H7 (cell line): ENCODE results near the gene C22orf23. TPM values are rescaled to one million over a fixed set of nuclear protein-coding genes. Genes with fewer than 3 reads are reported as not detected.
"Not testable (repeated sequence)": the region's sequence is repeated elsewhere in the genome, so short reads cannot be mapped to it uniquely, and the experiment has no call there.

Experiments used
- DNase-seq: peaks from one replicate; pipeline ENCODE4 v3.0.0; 2012
- H3K27me3 ChIP-seq: 2 replicates; pipeline ENCODE4 v1.6.0; 2011; ENCODE audit warnings: mild to moderate bottlenecking, low read length; ENCODE audit not compliant: control insufficient read depth, insufficient read depth
- H3K36me3 ChIP-seq: replicated peaks from 2 replicates; pipeline ENCODE4 v1.5.1; 2011; ENCODE audit warnings: low read length; ENCODE audit not compliant: control insufficient read depth, insufficient read depth
- H3K4me3 ChIP-seq: 2 replicates; pipeline ENCODE4 v1.5.1; 2011; ENCODE audit warnings: low read depth, mild to moderate bottlenecking, control low read depth, low read length, moderate library complexity; ENCODE audit not compliant: insufficient read depth
- total RNA-seq: library from RNA; depleted of rRNA; stranded (reverse); fragments of >200 nt; shearing (Covaris generic); gene quantifications from 2 replicates; pipeline ENCODE4 v1.2.3, GENCODE V29; 2014

C22orf23 gene
- total RNA-seq, 1 experiment from 2014 or later, result 0.28 TPM

DNA sequence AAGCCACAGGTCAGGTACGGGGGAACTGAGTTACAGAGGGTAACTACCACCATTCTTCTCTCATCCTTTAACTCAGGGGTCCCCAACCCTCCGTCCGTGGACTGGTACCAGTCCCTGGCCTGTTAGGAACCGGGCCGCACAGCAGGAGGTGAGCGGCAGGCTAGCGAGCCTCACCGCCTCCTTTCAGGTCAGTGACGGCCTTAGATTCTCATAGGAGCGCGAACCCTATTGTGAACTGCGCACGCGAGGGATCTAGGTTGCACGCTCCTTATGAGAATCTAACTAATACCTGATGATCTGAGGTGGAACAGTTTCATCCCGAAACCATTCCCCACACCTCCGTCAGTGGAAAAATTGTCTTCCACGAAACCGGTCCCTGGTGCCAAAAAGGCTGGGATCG lies 772 bp downstream of the C22orf23 start:
- Histone ChIP-seq H3K4me3 (peak overlapping the region; percentile 96), H3K27me3 (peaks cover 10% of the 10 kb centered on the region; the same call in 1 of the 2 replicates), H3K36me3 (peaks cover 10% of the 10 kb centered on the region)
- peak; percentile 49 for DNase-seq

- peak; percentile 72 for DNase-seq
- Histone ChIP-seq H3K36me3 (no peaks in the 10 kb centered on the region), H3K27me3 (peaks cover 10% of the 10 kb centered on the region; the same call in 1 of the 2 replicates), H3K4me3 (no peak overlapping the region)
Observed at GRCh38 chr22:37951305-37951704, 2.1 kb downstream of the C22orf23 start.

DNA sequence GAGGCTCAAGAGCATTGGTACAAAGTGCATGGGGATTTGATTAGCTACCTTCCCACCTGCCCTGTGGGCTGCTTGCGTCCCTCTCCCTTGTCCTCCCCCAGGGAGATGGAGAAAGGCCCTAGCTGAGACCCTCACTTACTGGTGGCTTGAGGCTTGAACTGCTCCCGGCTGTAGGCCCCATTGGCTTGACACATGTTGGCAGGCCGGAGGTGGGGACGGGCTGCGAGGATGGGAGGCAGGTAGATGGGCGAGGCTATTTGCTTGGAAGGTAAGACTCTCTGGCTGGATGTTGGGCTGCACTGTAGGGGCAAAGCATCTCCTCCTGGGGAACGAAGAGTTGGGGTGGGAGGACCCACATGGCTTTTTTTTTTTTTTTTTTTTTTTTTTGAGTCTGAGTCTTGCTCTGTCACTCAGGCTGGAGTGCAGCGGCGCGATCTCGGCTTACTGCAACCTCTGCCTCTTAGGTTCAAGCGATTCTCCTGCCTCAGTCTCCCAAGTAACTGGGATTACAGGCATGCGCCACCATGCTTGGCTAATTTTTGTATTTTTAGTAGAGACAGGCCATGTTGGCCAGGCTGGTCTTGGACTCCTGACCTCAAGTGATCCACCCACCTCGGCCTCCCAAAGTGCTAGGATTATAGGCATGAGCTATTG lies 6.1 kb downstream of the C22orf23 start:
- not testable (repeated sequence) for H3K36me3 ChIP-seq
- peak; percentile 22 for DNase-seq

GRCh38 chr22:37944423-37944822 lies 9.0 kb downstream of the C22orf23 start:
- not testable (repeated sequence) for H3K4me3 ChIP-seq, DNase-seq, H3K36me3 ChIP-seq

More for the DNA sequence above, 6.1 kb downstream of the C22orf23 start:
- H3K4me3 ChIP-seq, H3K27me3 ChIP-seq: not testable (repeated sequence)

GRCh38 chr22:37943825-37944198 lies 9.6 kb downstream of the C22orf23 start:
- no peak for DNase-seq
- Histone ChIP-seq H3K4me3 (no peak overlapping the region), H3K36me3 (peaks cover 1% of the 10 kb centered on the region; the same call in 1 of the 2 replicates), H3K27me3 (no peaks in the 10 kb centered on the region)

More at GRCh38 chr22:37944423-37944822, 9.0 kb downstream of the C22orf23 start:
- not testable (repeated sequence) for H3K27me3 ChIP-seq

GRCh38 chr22:37943136-37943824 lies 10.1 kb downstream of the C22orf23 start:
- peaks cover 1% of the 10 kb centered on the region; the same call in 1 of the 2 replicates for H3K36me3 ChIP-seq
- no peak for DNase-seq
- no peak overlapping the region for H3K4me3 ChIP-seq
- H3K27me3 ChIP-seq, result no peaks in the 10 kb centered on the region

- H3K36me3 ChIP-seq, result peaks cover 2% of the 10 kb centered on the region; the same call in 1 of the 2 replicates
- no peaks in the 10 kb centered on the region for H3K27me3 ChIP-seq
- no peak for DNase-seq
- H3K4me3 ChIP-seq, result no peak overlapping the region
Observed at GRCh38 chr22:37942133-37942532, 11.3 kb downstream of the C22orf23 start.

DNA sequence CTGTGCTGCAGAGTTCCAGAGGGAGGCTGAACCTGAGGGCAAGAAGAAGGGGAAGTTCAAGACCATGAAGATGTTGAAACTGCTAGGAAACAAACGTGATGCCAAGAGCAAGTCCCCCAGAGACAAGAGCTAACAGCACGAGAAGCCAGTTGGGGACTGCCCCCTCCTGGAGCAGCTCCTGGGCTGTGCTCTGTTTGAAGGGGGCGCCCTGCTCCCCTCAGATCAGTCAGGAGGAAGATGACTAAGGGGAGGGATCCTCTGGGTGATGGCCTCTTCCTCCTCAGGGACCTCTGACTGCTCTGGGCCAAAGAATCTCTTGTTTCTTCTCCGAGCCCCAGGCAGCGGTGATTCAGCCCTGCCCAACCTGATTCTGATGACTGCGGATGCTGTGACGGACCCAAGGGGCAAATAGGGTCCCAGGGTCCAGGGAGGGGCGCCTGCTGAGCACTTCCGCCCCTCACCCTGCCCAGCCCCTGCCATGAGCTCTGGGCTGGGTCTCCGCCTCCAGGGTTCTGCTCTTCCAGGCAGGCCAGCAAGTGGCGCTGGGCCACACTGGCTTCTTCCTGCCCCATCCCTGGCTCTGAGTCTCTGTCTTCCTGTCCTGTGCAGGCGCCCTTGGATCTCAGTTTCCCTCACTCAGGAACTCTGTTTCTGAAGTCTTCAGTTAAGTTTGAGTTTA lies 12.6 kb downstream of the C22orf23 start:
- Histone ChIP-seq H3K27me3 (no peaks in the 10 kb centered on the region), H3K36me3 (peaks cover 3% of the 10 kb centered on the region; the same call in 1 of the 2 replicates), H3K4me3 (no peak overlapping the region)
- peak; percentile 72 for DNase-seq

- H3K27me3 ChIP-seq, result no peaks in the 10 kb centered on the region
- DNase-seq, result peak; percentile 98
- H3K36me3 ChIP-seq, result peaks cover 10% of the 10 kb centered on the region
- no peak overlapping the region for H3K4me3 ChIP-seq
Observed at GRCh38 chr22:37933711-37934376, 19.6 kb downstream of the C22orf23 start.

GRCh38 chr22:37932821-37933578 lies 20.4 kb downstream of the C22orf23 start:
- Histone ChIP-seq H3K27me3 (no peaks in the 10 kb centered on the region), H3K4me3 (no peak overlapping the region), H3K36me3 (peaks cover 13% of the 10 kb centered on the region)
- no peak for DNase-seq

GRCh38 chr22:37932401-37932800 lies 21.0 kb downstream of the C22orf23 start:
- H3K36me3 ChIP-seq, result peaks cover 15% of the 10 kb centered on the region
- no peak for DNase-seq

DNA sequence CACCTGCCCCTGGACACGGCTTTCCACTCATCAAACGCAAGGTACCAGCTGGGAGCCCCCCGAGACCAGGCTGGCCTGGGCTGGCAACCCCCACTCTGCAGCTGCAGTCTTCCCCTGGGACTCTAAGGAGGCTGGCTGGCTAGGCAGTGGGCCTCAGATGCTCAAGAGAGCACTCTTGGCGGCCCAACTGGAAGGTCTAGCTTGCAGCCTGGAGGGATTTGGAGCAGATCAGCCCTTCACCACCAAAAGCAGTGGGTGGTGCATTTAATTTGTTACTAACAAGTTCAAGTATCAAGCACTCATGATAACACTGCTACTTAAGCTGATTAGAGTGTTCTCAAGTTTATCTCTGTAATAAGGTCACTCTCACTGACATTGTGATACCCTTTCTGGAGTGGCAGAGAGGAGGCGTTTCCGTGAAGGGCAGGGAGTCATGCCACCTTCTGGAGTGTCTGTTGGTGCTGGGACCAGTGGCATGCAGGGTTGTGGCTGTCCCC lies 21.5 kb downstream of the C22orf23 start:
- peaks cover 14% of the 10 kb centered on the region for H3K36me3 ChIP-seq
- H3K27me3 ChIP-seq, result no peaks in the 10 kb centered on the region
- H3K4me3 ChIP-seq, result no peak overlapping the region
- no peak for DNase-seq

More at GRCh38 chr22:37932401-37932800, 21.0 kb downstream of the C22orf23 start:
- Histone ChIP-seq H3K4me3 (no peak overlapping the region), H3K27me3 (no peaks in the 10 kb centered on the region)

DNA sequence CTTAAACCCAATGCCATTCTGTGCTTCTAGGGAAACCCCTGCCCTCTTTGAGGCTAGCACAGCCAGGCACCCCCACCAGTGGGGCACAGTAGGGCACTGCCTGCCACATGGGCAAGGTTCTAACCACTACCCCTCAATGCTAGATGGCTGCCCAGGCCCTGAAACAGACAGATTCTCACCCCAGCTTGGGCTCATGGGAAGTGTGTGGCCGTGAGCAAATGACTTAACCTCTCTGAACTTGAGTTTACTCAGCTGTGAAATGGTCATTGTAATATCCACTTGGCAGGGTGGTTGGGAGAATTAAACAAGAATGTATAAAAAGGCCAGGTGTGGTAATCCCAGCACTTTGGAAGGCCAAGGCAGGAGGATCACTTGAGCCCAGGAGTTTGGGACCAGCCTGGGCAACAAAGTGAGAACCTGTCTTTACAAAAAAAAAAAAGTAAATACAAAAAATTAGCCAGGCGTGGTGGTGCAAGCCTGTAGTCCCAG lies 22.4 kb downstream of the C22orf23 start:
- Histone ChIP-seq H3K36me3 (peaks cover 16% of the 10 kb centered on the region), H3K4me3 (no peak overlapping the region), H3K27me3 (no peaks in the 10 kb centered on the region)
- DNase-seq, result no peak
